Pulmonary artery endothelial cell (primary cell): Measurements from ENCODE around the gene FSTL1. TPM values are rescaled to one million over a fixed set of nuclear protein-coding genes. Genes with fewer than 3 reads are reported as not detected.
"Not testable (repeated sequence)": the region's sequence is repeated elsewhere in the genome, so short reads cannot be mapped to it uniquely, and the experiment has no call there.

ENCODE experiments used
- DNase-seq: peaks from one replicate; pipeline ENCODE4 v3.0.0-alpha.2; 2011; ENCODE audit warnings: low read depth, low spot score
- total RNA-seq: library from RNA; depleted of rRNA; stranded (reverse); fragments of >200 nt; gene quantifications from 2 replicates; pipeline ENCODE4 v1.2.3, GENCODE V29; 2014

FSTL1 gene
- total RNA-seq, 1 donor from 2014 or later, result 517 TPM

- DNase-seq, result no peak
Observed at GRCh38 chr3:120418446-120418845, 32.3 kb downstream of the FSTL1 start.

- DNase-seq, result peak; percentile 97
Observed at GRCh38 chr3:120417272-120417911, 33.4 kb downstream of the FSTL1 start.

GRCh38 chr3:120416868-120417267 lies 33.9 kb downstream of the FSTL1 start:
- no peak for DNase-seq

GRCh38 chr3:120415756-120416155 lies 35.0 kb downstream of the FSTL1 start:
- no peak for DNase-seq

GRCh38 chr3:120410541-120410940 lies 40.3 kb downstream of the FSTL1 start:
- no peak for DNase-seq

- no peak for DNase-seq
Observed at GRCh38 chr3:120410116-120410515, 40.7 kb downstream of the FSTL1 start.

GRCh38 chr3:120407508-120408287 lies 43.1 kb downstream of the FSTL1 start:
- DNase-seq, result no peak

GRCh38 chr3:120404876-120405275 lies 45.9 kb downstream of the FSTL1 start:
- DNase-seq, result no peak

GRCh38 chr3:120402257-120402656 lies 48.5 kb downstream of the FSTL1 start:
- no peak for DNase-seq

- DNase-seq, result no peak
Observed at GRCh38 chr3:120399372-120399771, 51.4 kb downstream of the FSTL1 start.

GRCh38 chr3:120396469-120396868 lies 54.3 kb downstream of the FSTL1 start:
- no peak for DNase-seq

- no peak for DNase-seq
Observed at GRCh38 chr3:120394347-120394746, 56.4 kb downstream of the FSTL1 start.

GRCh38 chr3:120393761-120394160 lies 57.0 kb downstream of the FSTL1 start:
- DNase-seq, result no peak

GRCh38 chr3:120393243-120393642 lies 57.5 kb downstream of the FSTL1 start:
- no peak for DNase-seq

GRCh38 chr3:120382941-120383447 lies 67.8 kb downstream of the FSTL1 start:
- no peak for DNase-seq

- no peak for DNase-seq
Observed at GRCh38 chr3:120381503-120381902, 69.3 kb downstream of the FSTL1 start.

GRCh38 chr3:120377948-120378347 lies 72.8 kb downstream of the FSTL1 start:
- DNase-seq, result not testable (repeated sequence)

GRCh38 chr3:120370463-120370862 lies 80.3 kb downstream of the FSTL1 start:
- no peak for DNase-seq

- no peak for DNase-seq
Observed at GRCh38 chr3:120369037-120369467, 81.7 kb downstream of the FSTL1 start.

GRCh38 chr3:120368172-120368571 lies 82.6 kb downstream of the FSTL1 start:
- no peak for DNase-seq

GRCh38 chr3:120364821-120365220 lies 86.0 kb downstream of the FSTL1 start:
- no peak for DNase-seq

- no peak for DNase-seq
Observed at GRCh38 chr3:120364101-120364500, 86.7 kb downstream of the FSTL1 start.

GRCh38 chr3:120357807-120358206 lies 93.0 kb downstream of the FSTL1 start:
- DNase-seq, result no peak
